Choroid plexus epithelial cell (primary cell): ENCODE data around the gene CRB2.

Experiments used
- DNase-seq: peaks from one replicate; pipeline ENCODE4 v3.0.0-alpha.2; 2010; ENCODE audit warnings: low read depth
- H3K4me3 ChIP-seq: 2 replicates; pipeline ENCODE4 v1.5.1; 2011; ENCODE audit warnings: low read depth, mild to moderate bottlenecking, control low read depth, low read length, moderate library complexity
- TF ChIP-seq, protein P1 (sequence below): conservative IDR thresholded peaks from 2 replicates; pipeline ENCODE4 v1.5.1; 2011; ENCODE audit warnings: low read depth, mild to moderate bottlenecking, control low read depth, inconsistent platforms, low read length, moderate library complexity

The CRB2 gene

DNA sequence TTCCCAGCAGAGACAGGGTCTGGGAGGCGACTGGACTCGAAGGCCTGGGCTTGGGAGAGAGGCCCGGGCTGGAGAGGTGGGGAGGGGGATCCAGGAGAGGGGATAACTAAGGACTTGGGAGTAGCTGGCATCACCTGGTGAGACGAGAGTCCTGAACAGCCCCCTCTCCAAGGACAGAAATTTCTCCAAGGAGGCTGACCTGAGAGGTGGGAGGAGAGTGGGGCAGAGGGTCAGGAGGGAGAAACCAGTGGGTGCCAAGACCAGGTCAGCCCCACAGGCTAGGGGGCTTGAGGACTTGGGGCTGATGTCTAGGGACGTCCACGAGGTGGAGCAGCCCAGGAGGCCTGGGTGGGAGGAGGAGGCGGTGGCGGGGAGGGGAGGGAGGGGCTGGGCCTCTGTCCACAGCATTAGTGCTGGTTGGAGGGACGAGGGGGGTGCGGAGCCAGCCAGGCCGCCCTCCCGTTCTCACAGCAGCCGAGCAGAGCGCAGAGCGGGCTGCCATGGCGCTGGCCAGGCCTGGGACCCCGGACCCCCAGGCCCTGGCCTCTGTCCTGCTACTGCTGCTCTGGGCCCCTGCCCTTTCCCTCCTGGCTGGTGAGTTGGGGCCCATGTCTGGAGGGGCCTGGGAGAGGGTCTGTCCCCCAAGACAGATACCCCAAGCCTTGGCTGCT, at the start of gene CRB2:
CRB2 (plus strand) TSS at position 437 of the 671 bp plus-strand sequence; CDS start at position 501, 64 bp downstream.
- H3K4me3 ChIP-seq, result no peak within 1 kb of the TSS
- no peak for DNase-seq
- TF ChIP-seq, protein P1, sequence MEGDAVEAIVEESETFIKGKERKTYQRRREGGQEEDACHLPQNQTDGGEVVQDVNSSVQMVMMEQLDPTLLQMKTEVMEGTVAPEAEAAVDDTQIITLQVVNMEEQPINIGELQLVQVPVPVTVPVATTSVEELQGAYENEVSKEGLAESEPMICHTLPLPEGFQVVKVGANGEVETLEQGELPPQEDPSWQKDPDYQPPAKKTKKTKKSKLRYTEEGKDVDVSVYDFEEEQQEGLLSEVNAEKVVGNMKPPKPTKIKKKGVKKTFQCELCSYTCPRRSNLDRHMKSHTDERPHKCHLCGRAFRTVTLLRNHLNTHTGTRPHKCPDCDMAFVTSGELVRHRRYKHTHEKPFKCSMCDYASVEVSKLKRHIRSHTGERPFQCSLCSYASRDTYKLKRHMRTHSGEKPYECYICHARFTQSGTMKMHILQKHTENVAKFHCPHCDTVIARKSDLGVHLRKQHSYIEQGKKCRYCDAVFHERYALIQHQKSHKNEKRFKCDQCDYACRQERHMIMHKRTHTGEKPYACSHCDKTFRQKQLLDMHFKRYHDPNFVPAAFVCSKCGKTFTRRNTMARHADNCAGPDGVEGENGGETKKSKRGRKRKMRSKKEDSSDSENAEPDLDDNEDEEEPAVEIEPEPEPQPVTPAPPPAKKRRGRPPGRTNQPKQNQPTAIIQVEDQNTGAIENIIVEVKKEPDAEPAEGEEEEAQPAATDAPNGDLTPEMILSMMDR, result peak; percentile 2

GRCh38 chr9:123309611-123310010, 46.4 kb upstream of the CRB2 start:
- TF ChIP-seq, protein P1, result no peak
- no peak overlapping the region for H3K4me3 ChIP-seq
- DNase-seq, result no peak

DNA sequence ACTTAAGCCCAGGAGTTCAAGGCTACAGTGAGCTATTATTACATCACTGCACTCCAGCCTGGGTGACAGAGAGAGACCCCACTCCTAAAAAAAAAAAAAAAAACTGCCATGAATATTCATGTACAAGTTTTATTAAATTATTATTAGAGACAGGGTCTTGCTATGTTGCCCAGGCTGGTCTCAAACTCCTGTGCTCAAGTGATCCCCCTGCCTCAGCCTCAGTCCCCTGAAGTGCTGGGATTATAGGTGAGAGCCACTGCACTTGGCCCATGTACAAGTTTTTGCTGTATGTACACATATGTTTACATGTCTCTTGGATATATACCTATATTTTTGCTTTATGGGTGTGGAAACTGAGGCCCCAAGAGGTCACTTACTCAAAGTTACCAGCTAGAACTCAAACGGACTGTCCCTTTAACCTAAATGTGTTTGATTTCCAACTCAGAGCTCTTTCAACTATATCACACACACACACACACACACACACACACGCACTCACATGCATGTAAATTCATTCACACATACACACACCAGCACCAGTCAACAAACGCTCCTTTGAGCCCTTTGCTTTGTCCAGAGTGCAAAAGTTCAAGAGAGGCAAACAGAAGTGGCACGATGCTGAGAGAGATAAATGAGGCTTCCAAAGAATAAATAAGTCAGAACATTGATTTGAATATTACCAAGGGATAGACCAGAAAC, 45.3 kb upstream of the CRB2 start:
- no peak for DNase-seq
- TF ChIP-seq, protein P1, result no peak
- no peak overlapping the region for H3K4me3 ChIP-seq

- TF ChIP-seq, protein P1, result no peak
- no peak for DNase-seq
- H3K4me3 ChIP-seq, result no peak overlapping the region
These were observed 44.7 kb upstream of the CRB2 start for GRCh38 chr9:123311250-123311752.

DNA sequence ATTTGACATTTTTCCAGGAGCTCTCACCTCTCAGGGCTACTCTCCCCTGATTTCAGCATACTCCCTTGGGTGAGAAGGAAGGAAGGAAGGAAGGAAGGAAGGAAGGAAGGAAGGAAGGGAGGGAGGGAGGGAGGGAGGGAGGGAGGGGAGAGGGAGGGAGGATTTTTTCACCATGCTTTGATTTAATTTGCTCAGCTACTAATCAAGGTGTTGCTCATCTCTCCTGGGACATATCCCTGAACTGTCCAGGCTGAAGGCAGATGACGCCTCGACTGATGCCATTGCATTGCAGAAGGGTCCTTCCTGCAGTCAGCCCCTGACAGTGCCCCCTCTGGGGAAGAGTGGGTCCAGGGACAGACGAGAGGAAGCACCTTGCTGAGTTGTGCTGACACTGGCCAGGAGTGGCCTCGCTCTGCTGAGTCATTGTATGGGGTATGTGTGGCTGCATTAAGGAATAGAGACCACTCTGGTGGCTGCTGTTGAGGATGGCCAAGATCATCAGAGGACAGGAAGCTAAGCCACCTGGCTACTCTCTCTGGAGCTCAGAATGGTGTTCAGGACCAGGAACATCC, 43.6 kb upstream of the CRB2 start:
- no peak overlapping the region for H3K4me3 ChIP-seq
- no peak for DNase-seq
- TF ChIP-seq, protein P1, result no peak

DNA sequence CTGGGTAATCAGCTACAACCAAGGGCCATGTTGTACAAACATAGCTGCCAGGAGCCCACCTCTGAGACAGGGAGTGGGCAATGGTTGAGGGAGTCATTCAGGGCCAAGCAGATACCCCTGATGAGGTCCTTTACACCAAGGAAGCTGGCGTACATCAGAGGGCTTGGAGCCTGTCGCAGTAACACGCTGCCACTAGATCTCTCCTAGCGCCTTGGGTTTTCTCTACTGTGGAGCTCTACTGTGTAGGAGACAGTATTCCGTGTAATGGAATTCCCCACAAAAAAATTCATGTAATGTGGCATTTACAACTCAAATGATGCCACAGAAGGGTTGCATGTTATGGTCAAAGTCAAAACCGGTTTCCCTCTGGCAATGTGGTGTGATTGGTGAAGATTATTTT, 41.4 kb upstream of the CRB2 start:
- no peak overlapping the region for H3K4me3 ChIP-seq
- TF ChIP-seq, protein P1, result no peak
- no peak for DNase-seq
